ENCODE data around the gene SPTBN4. TPM values are rescaled to one million over a fixed set of nuclear protein-coding genes. Genes with fewer than 3 reads are reported as not detected.

SPTBN4 gene
- total RNA-seq, 3 donors from 2014 or later, result 1.3 to 1.6 (median 1.6) TPM

- intact Hi-C loops (cut with DNase I; ENCODE audit: low total_unique reads), result no loop called here
- H3K4me1 ChIP-seq, result peaks cover 0 to 3% of the 10 kb centered on the region in 2 donors
- no peak for DNase-seq (ENCODE audit: low spot score in 2 of 2)
- no peaks in the 10 kb centered on the region for H3K9me3 ChIP-seq
- no peak overlapping the region for H3K4me3 ChIP-seq
- H3K36me3 ChIP-seq, result no peaks in the 10 kb centered on the region
- TF ChIP-seq POLR2AphosphoS5 (IDR thresholded peaks at IDR 0.05), result no peak
- TF ChIP-seq POLR2A (IDR thresholded peaks at IDR 0.05), result no peak
- no peak for TF ChIP-seq CTCF (IDR thresholded peaks at IDR 0.05)
- peak overlapping the region; percentile 87 to 89 for H3K27ac ChIP-seq
- H3K27me3 ChIP-seq, result no peaks in the 10 kb centered on the region
These were observed 145.3 kb downstream of the SPTBN4 start for GRCh38 chr19:40611900-40612698.

- Histone ChIP-seq H3K27ac (peak overlapping the region; percentile 87 to 94), H3K9me3 (no peaks in the 10 kb centered on the region), H3K4me3 (peak overlapping the region; percentile 54 to 89 (median 73)), H3K4me1 (peaks cover 0 to 3% of the 10 kb centered on the region in 2 donors), H3K36me3 (no peaks in the 10 kb centered on the region), H3K27me3 (no peaks in the 10 kb centered on the region)
- DNase-seq (ENCODE audit: low spot score in 2 of 2), result no peak
- intact Hi-C loops (cut with DNase I; ENCODE audit: low total_unique reads), result no loop called here
- TF ChIP-seq CTCF (IDR thresholded peaks at IDR 0.05), result no peak
- TF ChIP-seq POLR2AphosphoS5 (IDR thresholded peaks at IDR 0.05), result peak in 2 of 3 donors; percentile 17 to 20
- TF ChIP-seq POLR2A (IDR thresholded peaks at IDR 0.05), result no peak
These were observed 146.3 kb downstream of the SPTBN4 start for GRCh38 chr19:40612831-40613689.

- peak overlapping the region; percentile 87 to 94 for H3K27ac ChIP-seq
- no peaks in the 10 kb centered on the region for H3K36me3 ChIP-seq
- peaks cover 0 to 3% of the 10 kb centered on the region in 2 donors for H3K4me1 ChIP-seq
- peak; percentile 76 to 84 for DNase-seq (ENCODE audit: low spot score in 2 of 2)
- H3K9me3 ChIP-seq, result no peaks in the 10 kb centered on the region
- H3K27me3 ChIP-seq, result no peaks in the 10 kb centered on the region
- no peak for TF ChIP-seq POLR2A (IDR thresholded peaks at IDR 0.05)
- peak in 1 of 3 donors; percentile 4 for TF ChIP-seq POLR2AphosphoS5 (IDR thresholded peaks at IDR 0.05)
- no peak for TF ChIP-seq CTCF (IDR thresholded peaks at IDR 0.05)
- intact Hi-C loops (cut with DNase I; ENCODE audit: low total_unique reads), result no loop called here
- peak overlapping the region; percentile 54 to 89 (median 73) for H3K4me3 ChIP-seq
These were observed 147.2 kb downstream of the SPTBN4 start for GRCh38 chr19:40613690-40614621.

GRCh38 chr19:40614622-40615411, 148.0 kb downstream of the SPTBN4 start:
- Histone ChIP-seq H3K27me3 (no peaks in the 10 kb centered on the region), H3K27ac (peak overlapping the region; percentile 87 to 94), H3K4me1 (peaks cover 0 to 3% of the 10 kb centered on the region in 2 donors), H3K9me3 (no peaks in the 10 kb centered on the region), H3K4me3 (peak overlapping the region; percentile 54 to 89 (median 73)), H3K36me3 (no peaks in the 10 kb centered on the region)
- intact Hi-C loops (cut with DNase I; ENCODE audit: low total_unique reads), result no loop called here
- DNase-seq (ENCODE audit: low spot score in 2 of 2), result peak in 1 of 2 donors; percentile 75
- TF ChIP-seq CTCF (IDR thresholded peaks at IDR 0.05) (no peak), POLR2AphosphoS5 (IDR thresholded peaks at IDR 0.05) (peak in 1 of 3 donors; percentile 28)
